Tibial nerve (tissue), 3 donors: ENCODE measurements around the gene CAMKMT.

ENCODE experiments used
- CTCF ChIP-seq, 5 experiments: fragments of 200-600 bp in 3 of 5; fragments of 450-650 bp in 2 of 5; sonication (generic) in 3 of 5; IDR thresholded peaks; one replicate each; pipeline ENCODE4 v1.5.1; 2016 to 2019; ENCODE audit warnings: antibody characterized with exemption in 5 of 5, mild to moderate bottlenecking in 3 of 5, moderate library complexity in 2 of 5
- POLR2A ChIP-seq, 2 donors: fragments of 450-650 bp; IDR thresholded peaks; one replicate each; pipeline ENCODE4 v1.6.1; 2017; ENCODE audit warnings: antibody characterized with exemption in 2 of 2, mild to moderate bottlenecking in 2 of 2, moderate library complexity in 2 of 2

GRCh38 chr2:44352510-44352909, 9.2 kb upstream of the CAMKMT start:
- TF ChIP-seq CTCF (IDR thresholded peaks at IDR 0.05) (no peak), POLR2A (IDR thresholded peaks at IDR 0.05) (no peak)
